OCI-M1 (cell line): ENCODE results near the gene APOLD1.
"Not testable (repeated sequence)": the region's sequence is repeated elsewhere in the genome, so short reads cannot be mapped to it uniquely, and the experiment has no call there.

Experiments
- DNase-seq: peaks from one replicate; lab custom pipeline; 2025; lab: John Stamatoyannopoulos, UW

Gene APOLD1

GRCh38 chr12:12786706-12787601 is 1.5 kb downstream of the APOLD1 start:
- peak; percentile 78 for DNase-seq

- DNase-seq = no peak
Observed at GRCh38 chr12:12788131-12788530, 2.7 kb downstream of the APOLD1 start.

GRCh38 chr12:12788675-12789368 is 3.4 kb downstream of the APOLD1 start:
- peak; percentile 88 for DNase-seq

GRCh38 chr12:12790956-12791355 is 5.5 kb downstream of the APOLD1 start:
- no peak for DNase-seq

- DNase-seq = no peak
Observed at GRCh38 chr12:12791756-12792369, 6.4 kb downstream of the APOLD1 start.

- no peak for DNase-seq
Observed at GRCh38 chr12:12792421-12792820, 7.0 kb downstream of the APOLD1 start.

GRCh38 chr12:12794686-12795085 is 9.2 kb downstream of the APOLD1 start:
- DNase-seq = no peak

GRCh38 chr12:12796171-12796570 is 10.7 kb downstream of the APOLD1 start:
- DNase-seq = no peak

- no peak for DNase-seq
Observed at GRCh38 chr12:12796928-12797793, 11.7 kb downstream of the APOLD1 start.

- DNase-seq = no peak
Observed at GRCh38 chr12:12797794-12798152, 12.3 kb downstream of the APOLD1 start.

- DNase-seq = no peak
Observed at GRCh38 chr12:12798480-12798879, 13.0 kb downstream of the APOLD1 start.

- DNase-seq = no peak
Observed at GRCh38 chr12:12799163-12799920, 13.9 kb downstream of the APOLD1 start.

- no peak for DNase-seq
Observed at GRCh38 chr12:12800406-12801180, 15.1 kb downstream of the APOLD1 start.

GRCh38 chr12:12801656-12802055 is 16.2 kb downstream of the APOLD1 start:
- DNase-seq = not testable (repeated sequence)

- DNase-seq = peak; percentile 40
Observed at GRCh38 chr12:12803186-12803585, 17.7 kb downstream of the APOLD1 start.

GRCh38 chr12:12804011-12804410 is 18.6 kb downstream of the APOLD1 start:
- DNase-seq = no peak

GRCh38 chr12:12804432-12804886 is 19.0 kb downstream of the APOLD1 start:
- DNase-seq = no peak

GRCh38 chr12:12806784-12807516 is 21.5 kb downstream of the APOLD1 start:
- peak; percentile 44 for DNase-seq

- not testable (repeated sequence) for DNase-seq
Observed at GRCh38 chr12:12807517-12807903, 22.1 kb downstream of the APOLD1 start.
